GM23338 (cell line): ENCODE data around the gene CCDC57. TPM values are rescaled to one million over a fixed set of nuclear protein-coding genes. Genes with fewer than 3 reads are reported as not detected.

ENCODE experiments used
- ATAC-seq: fragments of 200-7000 bp; cut with Tn5 transposase; 3 replicates; pipeline ENCODE4 v1.9.1; 2020
- DNase-seq: peaks from one replicate; pipeline ENCODE4 v3.0.0-alpha.2; 2015; ENCODE audit warnings: low spot score
- H2AFZ ChIP-seq: fragments of 200-600 bp; sonication (generic); 2 replicates; pipeline ENCODE4 v1.8.0; 2016; ENCODE audit warnings: antibody characterized with exemption, mild to moderate bottlenecking, moderate library complexity
- H3F3A ChIP-seq: fragments of 200-600 bp; sonication (generic); replicated peaks from 2 replicates; pipeline ENCODE4 v1.8.0; 2017; ENCODE audit warnings: antibody characterized with exemption, mixed run types, low read depth
- H3K27ac ChIP-seq: fragments of 200-600 bp; sonication (generic); 2 replicates; pipeline ENCODE4 v1.6.1; 2016; ENCODE audit warnings: low read depth
- H3K27me3 ChIP-seq: fragments of 200-600 bp; sonication (generic); 2 replicates; pipeline ENCODE4 v1.8.0; 2016; ENCODE audit warnings: mild to moderate bottlenecking, mixed run types, moderate library complexity; ENCODE audit not compliant: insufficient read depth
- H3K36me3 ChIP-seq: fragments of 200-600 bp; sonication (generic); 2 replicates; pipeline ENCODE4 v1.8.0; 2016; ENCODE audit warnings: mild to moderate bottlenecking; ENCODE audit not compliant: insufficient read depth
- H3K4me1 ChIP-seq: fragments of 200-600 bp; sonication (generic); 2 replicates; pipeline ENCODE4 v1.8.0; 2016; ENCODE audit warnings: mild to moderate bottlenecking, moderate library complexity; ENCODE audit not compliant: insufficient read depth
- H3K4me2 ChIP-seq: fragments of 200-600 bp; sonication (generic); 2 replicates; pipeline ENCODE4 v1.7.1; 2017; ENCODE audit warnings: mixed run types
- H3K4me3 ChIP-seq: fragments of 200-600 bp; sonication (generic); 2 replicates; pipeline ENCODE4 v1.6.1; 2016; ENCODE audit warnings: mixed run types
- H3K79me2 ChIP-seq: fragments of 200-600 bp; sonication (generic); replicated peaks from 2 replicates; pipeline ENCODE4 v1.8.0; 2017; ENCODE audit warnings: mild to moderate bottlenecking; ENCODE audit not compliant: insufficient read depth
- H3K9me2 ChIP-seq: fragments of 200-600 bp; sonication (generic); 2 replicates; pipeline ENCODE4 v1.8.0; 2017; ENCODE audit not compliant: insufficient read depth
- H4K20me1 ChIP-seq: fragments of 200-600 bp; sonication (generic); replicated peaks from 2 replicates; pipeline ENCODE4 v1.8.0; 2017; ENCODE audit warnings: mild to moderate bottlenecking; ENCODE audit not compliant: insufficient read depth
- H3K27ac Mint-ChIP-seq: 2 replicates; pipeline ENCODE4 v1.8.0; 2020; ENCODE audit warnings: inconsistent platforms, mild to moderate bottlenecking, moderate library complexity, mixed read lengths
- H3K27me3 Mint-ChIP-seq: 3 replicates; pipeline ENCODE4 v1.8.0; 2022; ENCODE audit warnings: low read depth, mild to moderate bottlenecking, moderate library complexity, mixed read lengths, inconsistent platforms; ENCODE audit not compliant: insufficient read depth, poor library complexity
- H3K36me3 Mint-ChIP-seq: 3 replicates; pipeline ENCODE4 v1.8.0; 2021; ENCODE audit warnings: low read depth, mild to moderate bottlenecking, inconsistent platforms, moderate library complexity, mixed read lengths
- H3K4me1 Mint-ChIP-seq: 3 replicates; pipeline ENCODE4 v1.8.0; 2020; ENCODE audit warnings: mild to moderate bottlenecking, inconsistent platforms, mixed read lengths
- H3K4me3 Mint-ChIP-seq: 3 replicates; pipeline ENCODE4 v1.8.0; 2021; ENCODE audit warnings: moderate library complexity, mild to moderate bottlenecking, inconsistent platforms, mixed read lengths
- H3K9me3 Mint-ChIP-seq: 3 replicates; pipeline ENCODE4 v1.8.0; 2020; ENCODE audit warnings: moderate library complexity, mild to moderate bottlenecking, inconsistent platforms, mixed read lengths
- CREB1 ChIP-seq: fragments of 250-450 bp; sonication (Bioruptor Pico); IDR thresholded peaks from 2 replicates; pipeline ENCODE4 v1.5.0; 2020; ENCODE audit warnings: low read depth, mild to moderate bottlenecking, moderate library complexity
- EZH2 ChIP-seq: fragments of 200-600 bp; sonication (generic); IDR thresholded peaks from one replicate; pipeline ENCODE4 v1.8.0; 2017; ENCODE audit warnings: antibody characterized with exemption, mild to moderate bottlenecking, low read depth; ENCODE audit not compliant: unreplicated experiment
- EZH2phosphoT487 ChIP-seq: fragments of 200-600 bp; sonication (generic); IDR thresholded peaks from one replicate; pipeline ENCODE4 v1.8.1; 2018; ENCODE audit warnings: antibody characterized with exemption; ENCODE audit not compliant: unreplicated experiment
- JUNB ChIP-seq: IDR thresholded peaks from one replicate; pipeline ENCODE4 v1.6.1; 2016; ENCODE audit warnings: antibody characterized with exemption; ENCODE audit not compliant: unreplicated experiment
- NANOG ChIP-seq: IDR thresholded peaks from 2 replicates; pipeline ENCODE4 v1.6.1; 2016; ENCODE audit warnings: antibody characterized with exemption, borderline replicate concordance
- POLR2AphosphoS5 ChIP-seq: IDR thresholded peaks from 2 replicates; pipeline ENCODE4 v1.6.1; 2016; ENCODE audit warnings: antibody characterized with exemption, low read depth
- STAT1 ChIP-seq: IDR thresholded peaks from one replicate; pipeline ENCODE4 v1.6.1; 2016; ENCODE audit warnings: antibody characterized with exemption; ENCODE audit not compliant: unreplicated experiment
- ZNF114 ChIP-seq: fragments of 250-450 bp; sonication (Bioruptor Pico); IDR thresholded peaks from 2 replicates; pipeline ENCODE4 v1.5.0; 2020; ENCODE audit warnings: mild to moderate bottlenecking, moderate library complexity
- ZNF331 ChIP-seq: fragments of 250-450 bp; sonication (Bioruptor Pico); IDR thresholded peaks from 2 replicates; pipeline ENCODE4 v1.5.0; 2020; ENCODE audit warnings: low read depth, mild to moderate bottlenecking, moderate library complexity
- polyA plus RNA-seq: library from polyadenylated mRNA; unstranded; fragments of >200 nt; fragmentation: Nextera tagmentation; extraction: Ambion mirVana; gene quantifications from 2 replicates; pipeline ENCODE4 v1.2.1, GENCODE V29; 2016
- total RNA-seq: library from RNA; depleted of rRNA; stranded (reverse); fragments of >200 nt; shearing (Covaris generic); gene quantifications from 2 replicates; pipeline ENCODE4 v1.2.3, GENCODE V29; 2014
- TF ChIP-seq, protein P1 (sequence below), 2 experiments: fragments of 200-600 bp in 1 of 2; sonication (generic) in 1 of 2; conservative IDR thresholded peaks; 2 replicates each; pipeline versions ENCODE4 v1.5.1 to v1.6.1; 2016 to 2017; ENCODE audit warnings: antibody characterized with exemption in 2 of 2, low read depth in 2 of 2, mild to moderate bottlenecking in 2 of 2, moderate library complexity in 1 of 2
- TF ChIP-seq, protein P2 (sequence below): fragments of 250-450 bp; sonication (Bioruptor Pico); IDR thresholded peaks from 2 replicates; pipeline ENCODE4 v1.5.0; 2020; ENCODE audit warnings: mild to moderate bottlenecking, moderate library complexity
- TF ChIP-seq, protein P3 (sequence below): IDR thresholded peaks from one replicate; pipeline ENCODE4 v1.6.1; 2018; ENCODE audit warnings: antibody characterized with exemption; ENCODE audit not compliant: unreplicated experiment
- TF ChIP-seq, protein P4 (sequence below): IDR thresholded peaks from 2 replicates; pipeline ENCODE4 v1.6.1; 2016; ENCODE audit warnings: antibody characterized with exemption

CCDC57 gene
- total and polyA plus RNA-seq, 2 experiments from 2014 or later = 7.0 to 16.3 TPM

DNA sequence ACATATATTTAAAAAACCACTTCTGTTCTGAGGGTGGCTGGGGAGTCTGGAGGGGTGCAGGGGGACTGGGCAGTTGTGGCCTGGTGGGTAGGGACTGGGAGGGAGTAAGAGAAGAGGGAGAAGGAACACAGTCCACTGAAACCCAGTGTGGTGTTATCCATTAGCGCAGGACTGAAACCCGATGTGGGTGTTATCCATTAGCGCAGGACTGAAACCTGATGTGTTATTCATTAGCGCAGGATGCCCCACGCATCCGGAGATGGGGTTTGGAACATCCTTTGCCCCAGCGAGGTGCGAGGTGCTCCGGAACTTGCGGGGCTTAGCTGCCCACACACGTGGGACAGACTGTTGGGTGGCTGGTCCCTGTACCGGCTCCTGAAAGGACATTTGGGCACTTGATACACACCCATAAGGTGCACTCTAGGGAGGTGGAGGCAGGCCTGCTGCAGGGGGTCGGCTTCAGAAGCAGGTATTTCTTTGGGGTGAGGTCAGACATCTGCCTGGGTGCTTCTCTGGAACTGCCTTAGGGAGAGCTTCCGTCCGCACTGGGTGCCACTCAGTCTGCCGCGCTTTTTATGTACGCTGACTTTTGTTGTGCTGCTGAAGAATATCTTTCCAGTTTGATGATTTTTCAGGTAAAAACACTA lies 94.4 kb downstream of the CCDC57 start:
- Mint-ChIP-seq H3K4me1 (peaks cover 21% of the 10 kb centered on the region), H3K9me3 (no peaks in the 10 kb centered on the region), H3K36me3 (no peaks in the 10 kb centered on the region; the same call in 2 of the 3 replicates), H3K27me3 (peaks cover 12% of the 10 kb centered on the region), H3K27ac (no peak overlapping the region), H3K4me3 (no peak overlapping the region)
- no peak for ATAC-seq
- no peaks in the 10 kb centered on the region; the same call in 1 of the 2 replicates for H4K20me1 ChIP-seq
- no peaks in the 10 kb centered on the region for H3K4me1 ChIP-seq
- no peaks in the 10 kb centered on the region for H3K27me3 ChIP-seq
- no peaks in the 10 kb centered on the region for H3K9me2 ChIP-seq
- no peak overlapping the region for H2AFZ ChIP-seq
- no peaks in the 10 kb centered on the region for H3K79me2 ChIP-seq
- no peak overlapping the region for H3K4me3 ChIP-seq
- DNase-seq = no peak
- no peak overlapping the region for H3K27ac ChIP-seq
- no peaks in the 10 kb centered on the region for H3K36me3 ChIP-seq
- H3K4me2 ChIP-seq = 0 out of 2 replicates have a peak overlapping the region, but pooled peaks have one; percentile 32
- no peaks in the 10 kb centered on the region for H3F3A ChIP-seq
- TF ChIP-seq CREB1 (CRISPR knock-in tag) = no peak
- TF ChIP-seq ZNF114 (CRISPR knock-in tag) = no peak
- TF ChIP-seq EZH2phosphoT487 = no peak
- TF ChIP-seq, protein P1, sequence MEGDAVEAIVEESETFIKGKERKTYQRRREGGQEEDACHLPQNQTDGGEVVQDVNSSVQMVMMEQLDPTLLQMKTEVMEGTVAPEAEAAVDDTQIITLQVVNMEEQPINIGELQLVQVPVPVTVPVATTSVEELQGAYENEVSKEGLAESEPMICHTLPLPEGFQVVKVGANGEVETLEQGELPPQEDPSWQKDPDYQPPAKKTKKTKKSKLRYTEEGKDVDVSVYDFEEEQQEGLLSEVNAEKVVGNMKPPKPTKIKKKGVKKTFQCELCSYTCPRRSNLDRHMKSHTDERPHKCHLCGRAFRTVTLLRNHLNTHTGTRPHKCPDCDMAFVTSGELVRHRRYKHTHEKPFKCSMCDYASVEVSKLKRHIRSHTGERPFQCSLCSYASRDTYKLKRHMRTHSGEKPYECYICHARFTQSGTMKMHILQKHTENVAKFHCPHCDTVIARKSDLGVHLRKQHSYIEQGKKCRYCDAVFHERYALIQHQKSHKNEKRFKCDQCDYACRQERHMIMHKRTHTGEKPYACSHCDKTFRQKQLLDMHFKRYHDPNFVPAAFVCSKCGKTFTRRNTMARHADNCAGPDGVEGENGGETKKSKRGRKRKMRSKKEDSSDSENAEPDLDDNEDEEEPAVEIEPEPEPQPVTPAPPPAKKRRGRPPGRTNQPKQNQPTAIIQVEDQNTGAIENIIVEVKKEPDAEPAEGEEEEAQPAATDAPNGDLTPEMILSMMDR (conservative IDR thresholded peaks at IDR 0.05; ENCODE audit: low read depth in 2 of 2) = no peak
- no peak for TF ChIP-seq STAT1
- TF ChIP-seq, protein P2, sequence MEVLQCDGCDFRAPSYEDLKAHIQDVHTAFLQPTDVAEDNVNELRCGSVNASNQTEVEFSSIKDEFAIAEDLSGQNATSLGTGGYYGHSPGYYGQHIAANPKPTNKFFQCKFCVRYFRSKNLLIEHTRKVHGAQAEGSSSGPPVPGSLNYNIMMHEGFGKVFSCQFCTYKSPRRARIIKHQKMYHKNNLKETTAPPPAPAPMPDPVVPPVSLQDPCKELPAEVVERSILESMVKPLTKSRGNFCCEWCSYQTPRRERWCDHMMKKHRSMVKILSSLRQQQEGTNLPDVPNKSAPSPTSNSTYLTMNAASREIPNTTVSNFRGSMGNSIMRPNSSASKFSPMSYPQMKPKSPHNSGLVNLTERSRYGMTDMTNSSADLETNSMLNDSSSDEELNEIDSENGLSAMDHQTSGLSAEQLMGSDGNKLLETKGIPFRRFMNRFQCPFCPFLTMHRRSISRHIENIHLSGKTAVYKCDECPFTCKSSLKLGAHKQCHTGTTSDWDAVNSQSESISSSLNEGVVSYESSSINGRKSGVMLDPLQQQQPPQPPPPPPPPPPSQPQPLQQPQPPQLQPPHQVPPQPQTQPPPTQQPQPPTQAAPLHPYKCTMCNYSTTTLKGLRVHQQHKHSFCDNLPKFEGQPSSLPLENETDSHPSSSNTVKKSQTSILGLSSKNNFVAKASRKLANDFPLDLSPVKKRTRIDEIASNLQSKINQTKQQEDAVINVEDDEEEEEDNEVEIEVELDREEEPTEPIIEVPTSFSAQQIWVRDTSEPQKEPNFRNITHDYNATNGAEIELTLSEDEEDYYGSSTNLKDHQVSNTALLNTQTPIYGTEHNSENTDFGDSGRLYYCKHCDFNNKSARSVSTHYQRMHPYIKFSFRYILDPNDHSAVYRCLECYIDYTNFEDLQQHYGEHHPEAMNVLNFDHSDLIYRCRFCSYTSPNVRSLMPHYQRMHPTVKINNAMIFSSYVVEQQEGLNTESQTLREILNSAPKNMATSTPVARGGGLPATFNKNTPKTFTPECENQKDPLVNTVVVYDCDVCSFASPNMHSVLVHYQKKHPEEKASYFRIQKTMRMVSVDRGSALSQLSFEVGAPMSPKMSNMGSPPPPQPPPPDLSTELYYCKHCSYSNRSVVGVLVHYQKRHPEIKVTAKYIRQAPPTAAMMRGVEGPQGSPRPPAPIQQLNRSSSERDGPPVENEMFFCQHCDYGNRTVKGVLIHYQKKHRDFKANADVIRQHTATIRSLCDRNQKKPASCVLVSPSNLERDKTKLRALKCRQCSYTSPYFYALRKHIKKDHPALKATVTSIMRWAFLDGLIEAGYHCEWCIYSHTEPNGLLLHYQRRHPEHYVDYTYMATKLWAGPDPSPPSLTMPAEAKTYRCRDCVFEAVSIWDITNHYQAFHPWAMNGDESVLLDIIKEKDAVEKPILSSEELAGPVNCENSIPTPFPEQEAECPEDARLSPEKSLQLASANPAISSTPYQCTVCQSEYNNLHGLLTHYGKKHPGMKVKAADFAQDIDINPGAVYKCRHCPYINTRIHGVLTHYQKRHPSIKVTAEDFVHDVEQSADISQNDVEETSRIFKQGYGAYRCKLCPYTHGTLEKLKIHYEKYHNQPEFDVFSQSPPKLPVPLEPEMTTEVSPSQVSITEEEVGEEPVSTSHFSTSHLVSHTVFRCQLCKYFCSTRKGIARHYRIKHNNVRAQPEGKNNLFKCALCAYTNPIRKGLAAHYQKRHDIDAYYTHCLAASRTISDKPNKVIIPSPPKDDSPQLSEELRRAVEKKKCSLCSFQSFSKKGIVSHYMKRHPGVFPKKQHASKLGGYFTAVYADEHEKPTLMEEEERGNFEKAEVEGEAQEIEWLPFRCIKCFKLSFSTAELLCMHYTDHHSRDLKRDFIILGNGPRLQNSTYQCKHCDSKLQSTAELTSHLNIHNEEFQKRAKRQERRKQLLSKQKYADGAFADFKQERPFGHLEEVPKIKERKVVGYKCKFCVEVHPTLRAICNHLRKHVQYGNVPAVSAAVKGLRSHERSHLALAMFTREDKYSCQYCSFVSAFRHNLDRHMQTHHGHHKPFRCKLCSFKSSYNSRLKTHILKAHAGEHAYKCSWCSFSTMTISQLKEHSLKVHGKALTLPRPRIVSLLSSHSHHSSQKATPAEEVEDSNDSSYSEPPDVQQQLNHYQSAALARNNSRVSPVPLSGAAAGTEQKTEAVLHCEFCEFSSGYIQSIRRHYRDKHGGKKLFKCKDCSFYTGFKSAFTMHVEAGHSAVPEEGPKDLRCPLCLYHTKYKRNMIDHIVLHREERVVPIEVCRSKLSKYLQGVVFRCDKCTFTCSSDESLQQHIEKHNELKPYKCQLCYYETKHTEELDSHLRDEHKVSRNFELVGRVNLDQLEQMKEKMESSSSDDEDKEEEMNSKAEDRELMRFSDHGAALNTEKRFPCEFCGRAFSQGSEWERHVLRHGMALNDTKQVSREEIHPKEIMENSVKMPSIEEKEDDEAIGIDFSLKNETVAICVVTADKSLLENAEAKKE (CRISPR knock-in tag) = no peak
- TF ChIP-seq, protein P3, sequence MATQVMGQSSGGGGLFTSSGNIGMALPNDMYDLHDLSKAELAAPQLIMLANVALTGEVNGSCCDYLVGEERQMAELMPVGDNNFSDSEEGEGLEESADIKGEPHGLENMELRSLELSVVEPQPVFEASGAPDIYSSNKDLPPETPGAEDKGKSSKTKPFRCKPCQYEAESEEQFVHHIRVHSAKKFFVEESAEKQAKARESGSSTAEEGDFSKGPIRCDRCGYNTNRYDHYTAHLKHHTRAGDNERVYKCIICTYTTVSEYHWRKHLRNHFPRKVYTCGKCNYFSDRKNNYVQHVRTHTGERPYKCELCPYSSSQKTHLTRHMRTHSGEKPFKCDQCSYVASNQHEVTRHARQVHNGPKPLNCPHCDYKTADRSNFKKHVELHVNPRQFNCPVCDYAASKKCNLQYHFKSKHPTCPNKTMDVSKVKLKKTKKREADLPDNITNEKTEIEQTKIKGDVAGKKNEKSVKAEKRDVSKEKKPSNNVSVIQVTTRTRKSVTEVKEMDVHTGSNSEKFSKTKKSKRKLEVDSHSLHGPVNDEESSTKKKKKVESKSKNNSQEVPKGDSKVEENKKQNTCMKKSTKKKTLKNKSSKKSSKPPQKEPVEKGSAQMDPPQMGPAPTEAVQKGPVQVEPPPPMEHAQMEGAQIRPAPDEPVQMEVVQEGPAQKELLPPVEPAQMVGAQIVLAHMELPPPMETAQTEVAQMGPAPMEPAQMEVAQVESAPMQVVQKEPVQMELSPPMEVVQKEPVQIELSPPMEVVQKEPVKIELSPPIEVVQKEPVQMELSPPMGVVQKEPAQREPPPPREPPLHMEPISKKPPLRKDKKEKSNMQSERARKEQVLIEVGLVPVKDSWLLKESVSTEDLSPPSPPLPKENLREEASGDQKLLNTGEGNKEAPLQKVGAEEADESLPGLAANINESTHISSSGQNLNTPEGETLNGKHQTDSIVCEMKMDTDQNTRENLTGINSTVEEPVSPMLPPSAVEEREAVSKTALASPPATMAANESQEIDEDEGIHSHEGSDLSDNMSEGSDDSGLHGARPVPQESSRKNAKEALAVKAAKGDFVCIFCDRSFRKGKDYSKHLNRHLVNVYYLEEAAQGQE = no peak
- TF ChIP-seq POLR2AphosphoS5 = no peak
- TF ChIP-seq, protein P4, sequence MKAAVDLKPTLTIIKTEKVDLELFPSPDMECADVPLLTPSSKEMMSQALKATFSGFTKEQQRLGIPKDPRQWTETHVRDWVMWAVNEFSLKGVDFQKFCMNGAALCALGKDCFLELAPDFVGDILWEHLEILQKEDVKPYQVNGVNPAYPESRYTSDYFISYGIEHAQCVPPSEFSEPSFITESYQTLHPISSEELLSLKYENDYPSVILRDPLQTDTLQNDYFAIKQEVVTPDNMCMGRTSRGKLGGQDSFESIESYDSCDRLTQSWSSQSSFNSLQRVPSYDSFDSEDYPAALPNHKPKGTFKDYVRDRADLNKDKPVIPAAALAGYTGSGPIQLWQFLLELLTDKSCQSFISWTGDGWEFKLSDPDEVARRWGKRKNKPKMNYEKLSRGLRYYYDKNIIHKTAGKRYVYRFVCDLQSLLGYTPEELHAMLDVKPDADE = no peak
- TF ChIP-seq EZH2 = no peak
- TF ChIP-seq ZNF331 = no peak
- no peak for TF ChIP-seq NANOG
- no peak for TF ChIP-seq JUNB
